HG03095 (cell line): ENCODE data around the gene HOXA1.

ENCODE experiments used
- ATAC-seq: cut with Tn5 transposase; IDR thresholded peaks from one replicate; pipeline ENCODE4 v1.9.1; 2021; ENCODE audit warnings: moderate library complexity; ENCODE audit not compliant: unreplicated experiment

The HOXA1 gene

GRCh38 chr7:27094304-27095049 lies 1.3 kb downstream of the HOXA1 start:
- ATAC-seq: no peak

- ATAC-seq: no peak
Observed at GRCh38 chr7:27093184-27093895, 2.5 kb downstream of the HOXA1 start.

GRCh38 chr7:27092819-27093110 lies 3.0 kb downstream of the HOXA1 start:
- no peak for ATAC-seq

- ATAC-seq: no peak
Observed at GRCh38 chr7:27091941-27092818, 3.6 kb downstream of the HOXA1 start.

GRCh38 chr7:27091105-27091504 lies 4.7 kb downstream of the HOXA1 start:
- ATAC-seq: no peak

GRCh38 chr7:27088002-27088922 lies 7.5 kb downstream of the HOXA1 start:
- no peak for ATAC-seq

GRCh38 chr7:27083646-27084045 lies 12.2 kb downstream of the HOXA1 start:
- ATAC-seq: no peak

GRCh38 chr7:27082171-27082570 lies 13.6 kb downstream of the HOXA1 start:
- ATAC-seq: no peak

- no peak for ATAC-seq
Observed at GRCh38 chr7:27080844-27081436, 14.9 kb downstream of the HOXA1 start.

- no peak for ATAC-seq
Observed at GRCh38 chr7:27079234-27079975, 16.4 kb downstream of the HOXA1 start.

- no peak for ATAC-seq
Observed at GRCh38 chr7:27078616-27079233, 17.1 kb downstream of the HOXA1 start.

- no peak for ATAC-seq
Observed at GRCh38 chr7:27073076-27073475, 22.7 kb downstream of the HOXA1 start.

GRCh38 chr7:27071622-27072390 lies 24.0 kb downstream of the HOXA1 start:
- ATAC-seq: no peak

- ATAC-seq: no peak
Observed at GRCh38 chr7:27068259-27068658, 27.5 kb downstream of the HOXA1 start.

- no peak for ATAC-seq
Observed at GRCh38 chr7:27066148-27066547, 29.7 kb downstream of the HOXA1 start.

- ATAC-seq: no peak
Observed at GRCh38 chr7:27065709-27066108, 30.1 kb downstream of the HOXA1 start.

- ATAC-seq: no peak
Observed at GRCh38 chr7:27064661-27065060, 31.1 kb downstream of the HOXA1 start.

- no peak for ATAC-seq
Observed at GRCh38 chr7:27064159-27064558, 31.6 kb downstream of the HOXA1 start.
